GM12878 (cell line): ENCODE data around the gene KCNN3. TPM values are rescaled to one million over a fixed set of nuclear protein-coding genes. Genes with fewer than 3 reads are reported as not detected.

Experiments used
- CREB1 ChIP-seq: IDR thresholded peaks from 2 replicates; pipeline ENCODE4 v1.6.1; 2012; ENCODE audit warnings: low read depth, mild to moderate bottlenecking, inconsistent platforms
- IRF5 ChIP-seq: fragments of 450-650 bp; IDR thresholded peaks from 2 replicates; pipeline ENCODE4 v1.6.1; 2017; ENCODE audit warnings: borderline replicate concordance
- polyA plus RNA-seq, 11 experiments: library from polyadenylated mRNA; depleted of rRNA in 4 of 11; unstranded in 6 of 11; stranded (reverse) in 5 of 11; fragments of >200 nt; fragmentation: Nextera tagmentation in 4 of 11; fragmentation: Illumina TruSeq in 1 of 11; extraction: Ambion mirVana in 4 of 11; extraction: Trizol in 1 of 11; gene quantifications; 1 replicate in 1 of 11; 2 replicates in 10 of 11; pipeline versions ENCODE4 v1.2.1 to v1.2.3, GENCODE V29; 2011 to 2016; ENCODE audit warnings: inconsistent platforms in 2 of 11, missing spikeins in 2 of 11, low read depth in 1 of 11
- total RNA-seq, 4 experiments: library from RNA; depleted of rRNA in 3 of 4; stranded (reverse); fragments of >200 nt in 3 of 4; fragmentation: Illumina TruSeq in 1 of 4; extraction: Trizol in 1 of 4; gene quantifications; 2 replicates each; pipeline versions ENCODE4 v1.2.1 to v1.2.3, GENCODE V29; 2013 to 2021
- TF ChIP-seq, protein P1 (sequence below): fragments of 450-650 bp; IDR thresholded peaks from 2 replicates; pipeline ENCODE4 v1.6.1; 2017; ENCODE audit warnings: mild to moderate bottlenecking, moderate library complexity

KCNN3 gene
- total and polyA plus RNA-seq, 10 of the 15 experiments (the other 5 are each of a cell fraction or from before 2014, with no cell fraction given), result 3.5 to 26.4 (median 14.9) TPM

DNA sequence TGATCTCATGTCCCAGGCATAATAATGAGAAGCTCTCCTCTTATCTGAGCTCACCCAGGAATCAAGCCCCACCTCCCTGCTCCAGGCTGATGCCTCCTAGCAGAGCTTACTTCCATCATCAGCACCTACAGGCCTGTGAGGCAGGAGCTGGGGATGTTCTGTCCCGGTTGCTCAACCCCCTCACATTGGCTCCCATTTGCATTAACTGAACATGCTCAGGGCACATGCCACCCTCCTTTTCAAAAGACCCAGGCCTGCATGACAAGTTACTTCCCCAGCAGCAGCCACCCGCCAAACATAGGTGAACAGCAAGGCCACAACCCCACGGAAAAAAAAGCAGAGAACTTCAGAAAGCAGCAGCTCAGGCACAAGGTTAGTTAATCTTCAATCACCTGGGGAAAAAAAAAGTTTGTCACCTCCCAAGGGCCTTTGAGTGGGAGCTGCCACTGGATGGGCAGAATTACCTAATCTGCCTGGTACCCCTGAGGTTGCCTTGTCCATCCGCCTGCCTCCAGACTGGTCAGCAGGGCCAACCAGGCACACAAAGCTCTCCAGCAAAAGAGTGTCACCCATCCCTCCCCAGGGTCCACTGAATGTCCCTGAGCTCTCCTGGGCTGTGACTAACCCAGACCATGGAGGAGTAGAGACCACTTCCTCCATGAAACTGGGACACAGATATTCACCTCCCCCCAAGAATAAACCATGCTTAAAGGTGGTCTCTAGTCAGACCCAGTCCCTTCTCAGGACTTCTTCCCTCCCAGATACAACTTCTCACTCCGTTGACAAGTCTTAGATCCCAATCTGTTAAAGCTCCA is 4.4 kb downstream of the KCNN3 start (continued):
- TF ChIP-seq, protein P1, sequence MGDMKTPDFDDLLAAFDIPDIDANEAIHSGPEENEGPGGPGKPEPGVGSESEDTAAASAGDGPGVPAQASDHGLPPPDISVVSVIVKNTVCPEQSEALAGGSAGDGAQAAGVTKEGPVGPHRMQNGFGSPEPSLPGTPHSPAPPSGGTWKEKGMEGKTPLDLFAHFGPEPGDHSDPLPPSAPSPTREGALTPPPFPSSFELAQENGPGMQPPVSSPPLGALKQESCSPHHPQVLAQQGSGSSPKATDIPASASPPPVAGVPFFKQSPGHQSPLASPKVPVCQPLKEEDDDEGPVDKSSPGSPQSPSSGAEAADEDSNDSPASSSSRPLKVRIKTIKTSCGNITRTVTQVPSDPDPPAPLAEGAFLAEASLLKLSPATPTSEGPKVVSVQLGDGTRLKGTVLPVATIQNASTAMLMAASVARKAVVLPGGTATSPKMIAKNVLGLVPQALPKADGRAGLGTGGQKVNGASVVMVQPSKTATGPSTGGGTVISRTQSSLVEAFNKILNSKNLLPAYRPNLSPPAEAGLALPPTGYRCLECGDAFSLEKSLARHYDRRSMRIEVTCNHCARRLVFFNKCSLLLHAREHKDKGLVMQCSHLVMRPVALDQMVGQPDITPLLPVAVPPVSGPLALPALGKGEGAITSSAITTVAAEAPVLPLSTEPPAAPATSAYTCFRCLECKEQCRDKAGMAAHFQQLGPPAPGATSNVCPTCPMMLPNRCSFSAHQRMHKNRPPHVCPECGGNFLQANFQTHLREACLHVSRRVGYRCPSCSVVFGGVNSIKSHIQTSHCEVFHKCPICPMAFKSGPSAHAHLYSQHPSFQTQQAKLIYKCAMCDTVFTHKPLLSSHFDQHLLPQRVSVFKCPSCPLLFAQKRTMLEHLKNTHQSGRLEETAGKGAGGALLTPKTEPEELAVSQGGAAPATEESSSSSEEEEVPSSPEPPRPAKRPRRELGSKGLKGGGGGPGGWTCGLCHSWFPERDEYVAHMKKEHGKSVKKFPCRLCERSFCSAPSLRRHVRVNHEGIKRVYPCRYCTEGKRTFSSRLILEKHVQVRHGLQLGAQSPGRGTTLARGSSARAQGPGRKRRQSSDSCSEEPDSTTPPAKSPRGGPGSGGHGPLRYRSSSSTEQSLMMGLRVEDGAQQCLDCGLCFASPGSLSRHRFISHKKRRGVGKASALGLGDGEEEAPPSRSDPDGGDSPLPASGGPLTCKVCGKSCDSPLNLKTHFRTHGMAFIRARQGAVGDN, result peak; percentile 92
- no peak for TF ChIP-seq CREB1
- TF ChIP-seq IRF5, result no peak
